ENCODE data around the gene ZNF518A. TPM values are rescaled to one million over a fixed set of nuclear protein-coding genes. Genes with fewer than 3 reads are reported as not detected.
"Not testable (repeated sequence)": the region's sequence is repeated elsewhere in the genome, so short reads cannot be mapped to it uniquely, and the experiment has no call there.

Gene ZNF518A
- polyA plus RNA-seq, 2 donors, result 3.4 to 5.5 TPM

DNA sequence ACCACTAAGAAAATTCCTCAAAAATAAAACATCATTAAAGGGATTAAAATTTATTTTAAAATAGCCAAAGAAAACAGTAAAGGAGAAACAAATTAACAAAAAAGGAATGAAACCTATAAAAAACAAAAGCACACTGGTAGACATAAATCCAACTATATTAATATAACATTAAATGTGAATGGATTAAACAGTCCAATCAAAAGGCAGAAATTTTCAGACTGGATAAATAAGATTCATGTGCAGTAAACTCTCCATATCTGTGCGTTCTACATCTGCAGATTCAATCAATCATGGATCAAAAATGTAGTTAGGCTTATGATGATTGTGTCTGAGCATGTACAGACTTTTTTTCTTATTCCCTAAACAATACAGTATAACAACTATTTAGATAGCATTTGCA, 42.6 kb downstream of the ZNF518A start:
- Histone ChIP-seq H3K27me3 (ENCODE audit: control insufficient read depth in 1 of 2, insufficient read depth in 2 of 2, low read length in 2 of 2) (no peaks in the 10 kb centered on the region), H3K4me1 (ENCODE audit: control insufficient read depth in 2 of 2, insufficient read depth in 2 of 2, low read length in 1 of 2) (no peaks in the 10 kb centered on the region), H3K9me3 (ENCODE audit: control insufficient read depth in 2 of 2, insufficient read depth in 1 of 2, low read depth in 1 of 2, low read length in 1 of 2) (peaks cover 2 to 4% of the 10 kb centered on the region in 2 donors), H3K4me3 (ENCODE audit: low read depth in 1 of 2, low read length in 2 of 2) (no peak overlapping the region), H3K27ac (ENCODE audit: low read depth in 2 of 2, low read length in 1 of 2) (no peak overlapping the region), H3K36me3 (ENCODE audit: control insufficient read depth in 2 of 2, insufficient read depth in 2 of 2, low read length in 1 of 2) (no peaks in the 10 kb centered on the region)
- 84 to 89% methylated on average over 1 of the region's 1 CpG for whole genome bisulfite sequencing, 2 donors

DNA sequence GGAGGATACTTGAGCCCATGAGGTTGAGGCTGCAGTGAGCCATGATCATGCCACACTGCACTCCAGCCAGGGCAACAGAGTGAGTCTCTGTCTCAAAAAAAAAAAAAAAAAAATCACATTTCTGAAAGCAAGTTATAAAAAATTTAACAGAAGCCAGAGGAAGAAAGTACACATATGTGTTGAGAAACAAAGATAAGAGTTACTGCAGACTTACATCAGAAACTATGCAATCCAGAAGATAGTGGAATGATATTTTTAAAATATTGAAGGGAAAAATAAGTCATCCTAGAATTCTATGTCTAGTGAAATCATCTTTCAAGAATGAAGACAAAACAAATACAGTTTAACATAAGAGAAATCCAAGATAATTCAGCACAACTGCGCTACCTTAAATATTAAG, 46.9 kb downstream of the ZNF518A start:
- 95 to 96% methylated on average over 1 of the region's 1 CpG for WGBS, 2 donors
- Histone ChIP-seq H3K27me3 (ENCODE audit: control insufficient read depth in 1 of 2, insufficient read depth in 2 of 2, low read length in 2 of 2) (no peaks in the 10 kb centered on the region), H3K9me3 (ENCODE audit: control insufficient read depth in 2 of 2, insufficient read depth in 1 of 2, low read depth in 1 of 2, low read length in 1 of 2) (peaks cover 0 to 2% of the 10 kb centered on the region in 2 donors), H3K27ac (ENCODE audit: low read depth in 2 of 2, low read length in 1 of 2) (no peak overlapping the region), H3K4me3 (ENCODE audit: low read depth in 1 of 2, low read length in 2 of 2) (no peak overlapping the region), H3K36me3 (ENCODE audit: control insufficient read depth in 2 of 2, insufficient read depth in 2 of 2, low read length in 1 of 2) (no peaks in the 10 kb centered on the region), H3K4me1 (ENCODE audit: control insufficient read depth in 2 of 2, insufficient read depth in 2 of 2, low read length in 1 of 2) (no peaks in the 10 kb centered on the region)

DNA sequence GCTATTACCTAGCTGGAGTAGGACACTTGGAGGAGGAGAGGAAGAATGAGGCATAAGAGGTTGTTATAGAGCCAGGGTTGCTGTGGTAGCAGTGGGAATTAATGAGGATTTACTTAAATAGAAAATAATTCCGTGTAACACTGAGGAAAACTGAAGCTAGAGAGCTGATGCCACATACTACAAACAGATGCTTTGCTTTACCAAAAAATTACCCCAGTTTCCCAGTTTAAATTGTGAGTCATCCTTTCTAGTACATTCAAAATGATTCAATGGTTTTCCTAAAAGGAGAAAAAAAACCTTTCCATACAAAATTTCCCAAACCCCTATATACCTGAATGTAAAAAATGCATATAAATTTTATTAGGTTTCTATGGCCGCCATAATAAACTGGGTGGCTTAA, 58.3 kb downstream of the ZNF518A start:
- no peaks in the 10 kb centered on the region for H3K4me1 ChIP-seq (ENCODE audit: control insufficient read depth in 2 of 2, insufficient read depth in 2 of 2, low read length in 1 of 2)
- H3K9me3 ChIP-seq (ENCODE audit: control insufficient read depth in 2 of 2, insufficient read depth in 1 of 2, low read depth in 1 of 2, low read length in 1 of 2), result peaks cover 0 to 5% of the 10 kb centered on the region in 2 donors
- H3K4me3 ChIP-seq (ENCODE audit: low read depth in 1 of 2, low read length in 2 of 2), result no peak overlapping the region
- no peak overlapping the region for H3K27ac ChIP-seq (ENCODE audit: low read depth in 2 of 2, low read length in 1 of 2)
- peaks cover 0 to 1% of the 10 kb centered on the region in 2 donors for H3K36me3 ChIP-seq (ENCODE audit: control insufficient read depth in 2 of 2, insufficient read depth in 2 of 2, low read length in 1 of 2)
- WGBS, 2 donors, result 79 to 84% methylated on average over 2 of the region's 2 CpGs
- H3K27me3 ChIP-seq (ENCODE audit: control insufficient read depth in 1 of 2, insufficient read depth in 2 of 2, low read length in 2 of 2), result no peaks in the 10 kb centered on the region

- H3K9me3 ChIP-seq (ENCODE audit: control insufficient read depth in 2 of 2, insufficient read depth in 1 of 2, low read depth in 1 of 2, low read length in 1 of 2), result peaks cover 0 to 5% of the 10 kb centered on the region in 2 donors
- H3K27ac ChIP-seq (ENCODE audit: low read depth in 2 of 2, low read length in 1 of 2), result no peak overlapping the region
- H3K27me3 ChIP-seq (ENCODE audit: control insufficient read depth in 1 of 2, insufficient read depth in 2 of 2, low read length in 2 of 2), result no peaks in the 10 kb centered on the region
- no peaks in the 10 kb centered on the region for H3K4me1 ChIP-seq (ENCODE audit: control insufficient read depth in 2 of 2, insufficient read depth in 2 of 2, low read length in 1 of 2)
- no peak overlapping the region for H3K4me3 ChIP-seq (ENCODE audit: low read depth in 1 of 2, low read length in 2 of 2)
- 88 to 94% methylated on average over 1 of the region's 1 CpG for WGBS, 2 donors
- H3K36me3 ChIP-seq (ENCODE audit: control insufficient read depth in 2 of 2, insufficient read depth in 2 of 2, low read length in 1 of 2), result peaks cover 0 to 1% of the 10 kb centered on the region in 2 donors
Measured at GRCh38 chr10:96188916-96189315, 58.8 kb downstream of the ZNF518A start.

DNA sequence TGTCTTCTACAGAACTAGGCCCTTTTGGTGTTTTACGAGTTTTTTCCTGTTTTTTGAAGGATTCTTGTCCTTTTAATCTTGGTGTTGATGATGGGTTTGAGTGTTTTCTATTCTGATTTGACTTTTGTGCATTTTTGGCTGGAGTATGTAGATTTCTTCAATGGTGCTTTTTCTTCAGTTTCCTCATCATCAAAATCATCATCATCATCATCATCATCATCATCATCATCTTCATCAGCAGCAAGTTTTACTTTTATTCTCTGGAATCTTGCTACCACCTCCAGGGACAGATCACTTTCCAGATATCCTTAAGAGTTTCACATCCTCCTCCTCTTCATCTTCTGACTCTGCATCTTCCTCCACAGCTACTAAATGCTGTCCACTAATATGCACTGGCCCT, 59.4 kb downstream of the ZNF518A start:
- not testable (repeated sequence) for H3K27ac ChIP-seq (ENCODE audit: low read depth in 2 of 2, low read length in 1 of 2); H3K9me3 ChIP-seq (ENCODE audit: control insufficient read depth in 2 of 2, insufficient read depth in 1 of 2, low read depth in 1 of 2, low read length in 1 of 2); H3K4me3 ChIP-seq (ENCODE audit: low read depth in 1 of 2, low read length in 2 of 2); H3K36me3 ChIP-seq (ENCODE audit: control insufficient read depth in 2 of 2, insufficient read depth in 2 of 2, low read length in 1 of 2); H3K4me1 ChIP-seq (ENCODE audit: control insufficient read depth in 2 of 2, insufficient read depth in 2 of 2, low read length in 1 of 2); H3K27me3 ChIP-seq (ENCODE audit: control insufficient read depth in 1 of 2, insufficient read depth in 2 of 2, low read length in 2 of 2)
- WGBS, 2 donors, result 77 to 79% methylated on average over 1 of the region's 1 CpG

DNA sequence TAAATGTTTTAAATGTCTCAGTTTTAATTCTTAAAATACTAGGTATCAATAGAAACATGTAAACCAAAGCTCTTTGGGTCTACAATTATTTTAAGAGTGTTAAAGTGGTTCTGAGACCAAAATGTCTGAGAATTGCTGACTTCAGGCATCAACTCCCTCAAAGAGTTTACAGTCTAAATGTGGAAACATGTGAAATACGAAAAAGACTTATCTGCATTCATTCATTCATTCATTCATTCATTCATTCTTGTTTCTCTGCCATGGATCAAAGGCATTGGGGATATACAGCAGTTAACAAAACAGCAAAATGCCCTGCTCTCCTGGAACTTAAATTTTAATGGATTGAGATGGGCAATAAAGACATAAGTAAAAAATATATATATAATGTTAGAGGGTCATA, 71.4 kb downstream of the ZNF518A start:
- Histone ChIP-seq H3K9me3 (ENCODE audit: control insufficient read depth in 2 of 2, insufficient read depth in 1 of 2, low read depth in 1 of 2, low read length in 1 of 2) (no peaks in the 10 kb centered on the region), H3K4me3 (ENCODE audit: low read depth in 1 of 2, low read length in 2 of 2) (no peak overlapping the region), H3K27me3 (ENCODE audit: control insufficient read depth in 1 of 2, insufficient read depth in 2 of 2, low read length in 2 of 2) (no peaks in the 10 kb centered on the region), H3K4me1 (ENCODE audit: control insufficient read depth in 2 of 2, insufficient read depth in 2 of 2, low read length in 1 of 2) (no peaks in the 10 kb centered on the region), H3K36me3 (ENCODE audit: control insufficient read depth in 2 of 2, insufficient read depth in 2 of 2, low read length in 1 of 2) (peaks cover 0 to 10% of the 10 kb centered on the region in 2 donors), H3K27ac (ENCODE audit: low read depth in 2 of 2, low read length in 1 of 2) (no peak overlapping the region)
- 47 to 69% methylated on average over 1 of the region's 1 CpG for WGBS, 2 donors

DNA sequence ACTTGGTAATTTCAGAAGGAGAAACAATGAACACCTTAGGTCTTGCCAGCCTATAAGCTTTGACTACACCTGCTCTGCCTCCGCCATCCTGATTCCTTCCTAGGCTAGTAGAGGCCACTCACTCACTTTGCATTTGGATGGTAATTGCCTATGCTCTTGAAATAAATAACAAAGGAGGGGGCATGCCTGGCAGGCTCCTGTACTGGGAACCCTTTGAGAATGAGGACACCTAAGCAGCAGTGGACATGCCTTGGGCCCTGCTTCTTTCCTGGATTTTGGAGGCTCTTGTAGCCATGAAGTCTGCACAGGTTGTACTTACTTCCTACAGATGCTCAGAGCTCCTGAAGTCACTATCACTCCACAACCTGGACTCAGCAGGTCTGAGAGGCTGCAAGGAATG, 75.5 kb downstream of the ZNF518A start:
- Histone ChIP-seq H3K9me3 (ENCODE audit: control insufficient read depth in 2 of 2, insufficient read depth in 1 of 2, low read depth in 1 of 2, low read length in 1 of 2) (no peaks in the 10 kb centered on the region), H3K4me1 (ENCODE audit: control insufficient read depth in 2 of 2, insufficient read depth in 2 of 2, low read length in 1 of 2) (no peaks in the 10 kb centered on the region), H3K36me3 (ENCODE audit: control insufficient read depth in 2 of 2, insufficient read depth in 2 of 2, low read length in 1 of 2) (peaks cover 0 to 15% of the 10 kb centered on the region in 2 donors), H3K27ac (ENCODE audit: low read depth in 2 of 2, low read length in 1 of 2) (no peak overlapping the region), H3K4me3 (ENCODE audit: low read depth in 1 of 2, low read length in 2 of 2) (no peak overlapping the region), H3K27me3 (ENCODE audit: control insufficient read depth in 1 of 2, insufficient read depth in 2 of 2, low read length in 2 of 2) (no peaks in the 10 kb centered on the region)
- whole genome bisulfite sequencing, 2 donors, result 91 to 97% methylated on average over 1 of the region's 1 CpG

DNA sequence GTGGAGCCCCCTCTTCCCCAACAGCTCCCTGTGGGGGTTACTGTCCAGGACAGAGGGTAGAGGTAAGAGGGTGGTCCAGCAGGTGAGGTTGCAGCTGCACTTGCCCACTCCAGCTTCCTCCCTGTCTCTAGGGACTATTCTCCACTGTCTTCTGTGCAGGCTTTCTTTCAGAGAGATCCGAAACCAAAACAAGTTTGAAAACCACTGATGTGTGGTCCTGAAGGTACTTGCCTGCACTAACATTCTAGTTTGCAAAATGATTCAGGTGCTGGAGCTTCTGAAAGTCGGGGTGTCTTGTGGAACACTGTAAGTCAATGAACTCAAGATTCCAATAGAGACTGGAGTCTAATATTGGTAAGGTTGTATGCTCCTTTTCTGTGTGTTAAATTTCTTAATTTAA, 78.2 kb downstream of the ZNF518A start:
- H3K27ac ChIP-seq (ENCODE audit: low read depth in 2 of 2, low read length in 1 of 2), result no peak overlapping the region
- H3K9me3 ChIP-seq (ENCODE audit: control insufficient read depth in 2 of 2, insufficient read depth in 1 of 2, low read depth in 1 of 2, low read length in 1 of 2), result no peaks in the 10 kb centered on the region
- no peak overlapping the region for H3K4me3 ChIP-seq (ENCODE audit: low read depth in 1 of 2, low read length in 2 of 2)
- peaks cover 0 to 11% of the 10 kb centered on the region in 2 donors for H3K36me3 ChIP-seq (ENCODE audit: control insufficient read depth in 2 of 2, insufficient read depth in 2 of 2, low read length in 1 of 2)
- H3K27me3 ChIP-seq (ENCODE audit: control insufficient read depth in 1 of 2, insufficient read depth in 2 of 2, low read length in 2 of 2), result no peaks in the 10 kb centered on the region
- WGBS, 2 donors, result 75 to 80% methylated on average over 2 of the region's 2 CpGs
- H3K4me1 ChIP-seq (ENCODE audit: control insufficient read depth in 2 of 2, insufficient read depth in 2 of 2, low read length in 1 of 2), result no peaks in the 10 kb centered on the region

GRCh38 chr10:96208946-96209345, 78.8 kb downstream of the ZNF518A start:
- H3K36me3 ChIP-seq (ENCODE audit: control insufficient read depth in 2 of 2, insufficient read depth in 2 of 2, low read length in 1 of 2), result peaks cover under 1 to 11% of the 10 kb centered on the region in 2 donors
- WGBS, 2 donors, result 71 to 79% methylated on average over 5 of the region's 5 CpGs

DNA sequence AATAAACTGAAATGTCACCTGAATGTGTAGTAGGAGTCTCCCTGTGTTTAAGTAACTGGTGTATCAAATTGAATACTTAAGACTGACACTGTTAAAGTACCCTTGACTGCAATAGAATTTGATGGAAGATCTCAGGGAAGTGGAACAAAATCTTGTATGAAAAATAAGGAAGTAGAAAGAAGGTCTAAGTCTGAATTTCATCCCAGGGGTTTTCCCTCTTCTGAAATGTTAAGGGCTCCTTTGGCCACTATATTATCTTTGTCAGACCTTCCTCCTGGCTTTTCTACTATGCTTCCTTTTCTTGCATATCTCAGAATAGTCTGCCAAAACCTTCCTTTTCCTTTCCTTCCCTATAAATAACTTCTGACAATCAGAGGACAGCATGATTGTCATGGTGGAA, 81.7 kb downstream of the ZNF518A start:
- peaks cover 3 to 12% of the 10 kb centered on the region in 2 donors for H3K36me3 ChIP-seq (ENCODE audit: control insufficient read depth in 2 of 2, insufficient read depth in 2 of 2, low read length in 1 of 2)
- H3K9me3 ChIP-seq (ENCODE audit: control insufficient read depth in 2 of 2, insufficient read depth in 1 of 2, low read depth in 1 of 2, low read length in 1 of 2), result no peaks in the 10 kb centered on the region
- no peaks in the 10 kb centered on the region for H3K4me1 ChIP-seq (ENCODE audit: control insufficient read depth in 2 of 2, insufficient read depth in 2 of 2, low read length in 1 of 2)
- no peak overlapping the region for H3K4me3 ChIP-seq (ENCODE audit: low read depth in 1 of 2, low read length in 2 of 2)
- H3K27me3 ChIP-seq (ENCODE audit: control insufficient read depth in 1 of 2, insufficient read depth in 2 of 2, low read length in 2 of 2), result no peaks in the 10 kb centered on the region
- H3K27ac ChIP-seq (ENCODE audit: low read depth in 2 of 2, low read length in 1 of 2), result no peak overlapping the region

More at GRCh38 chr10:96208946-96209345, 78.8 kb downstream of the ZNF518A start:
- Histone ChIP-seq H3K4me3 (ENCODE audit: low read depth in 1 of 2, low read length in 2 of 2) (no peak overlapping the region), H3K9me3 (ENCODE audit: control insufficient read depth in 2 of 2, insufficient read depth in 1 of 2, low read depth in 1 of 2, low read length in 1 of 2) (no peaks in the 10 kb centered on the region), H3K27ac (ENCODE audit: low read depth in 2 of 2, low read length in 1 of 2) (no peak overlapping the region), H3K4me1 (ENCODE audit: control insufficient read depth in 2 of 2, insufficient read depth in 2 of 2, low read length in 1 of 2) (no peaks in the 10 kb centered on the region), H3K27me3 (ENCODE audit: control insufficient read depth in 1 of 2, insufficient read depth in 2 of 2, low read length in 2 of 2) (no peaks in the 10 kb centered on the region)

All from esophagus (tissue), 2 donors.